Fibroblast of skin of left quadriceps (primary cell): ENCODE data around the gene MOGAT1.
"Not testable (repeated sequence)": the region's sequence is repeated elsewhere in the genome, so short reads cannot be mapped to it uniquely, and the experiment has no call there.

Experiments used
- DNase-seq, 2 experiments: peaks; one replicate each; pipeline ENCODE4 v3.0.0-alpha.2; 2013; ENCODE audit warnings: low read depth in 2 of 2

Gene MOGAT1

DNA sequence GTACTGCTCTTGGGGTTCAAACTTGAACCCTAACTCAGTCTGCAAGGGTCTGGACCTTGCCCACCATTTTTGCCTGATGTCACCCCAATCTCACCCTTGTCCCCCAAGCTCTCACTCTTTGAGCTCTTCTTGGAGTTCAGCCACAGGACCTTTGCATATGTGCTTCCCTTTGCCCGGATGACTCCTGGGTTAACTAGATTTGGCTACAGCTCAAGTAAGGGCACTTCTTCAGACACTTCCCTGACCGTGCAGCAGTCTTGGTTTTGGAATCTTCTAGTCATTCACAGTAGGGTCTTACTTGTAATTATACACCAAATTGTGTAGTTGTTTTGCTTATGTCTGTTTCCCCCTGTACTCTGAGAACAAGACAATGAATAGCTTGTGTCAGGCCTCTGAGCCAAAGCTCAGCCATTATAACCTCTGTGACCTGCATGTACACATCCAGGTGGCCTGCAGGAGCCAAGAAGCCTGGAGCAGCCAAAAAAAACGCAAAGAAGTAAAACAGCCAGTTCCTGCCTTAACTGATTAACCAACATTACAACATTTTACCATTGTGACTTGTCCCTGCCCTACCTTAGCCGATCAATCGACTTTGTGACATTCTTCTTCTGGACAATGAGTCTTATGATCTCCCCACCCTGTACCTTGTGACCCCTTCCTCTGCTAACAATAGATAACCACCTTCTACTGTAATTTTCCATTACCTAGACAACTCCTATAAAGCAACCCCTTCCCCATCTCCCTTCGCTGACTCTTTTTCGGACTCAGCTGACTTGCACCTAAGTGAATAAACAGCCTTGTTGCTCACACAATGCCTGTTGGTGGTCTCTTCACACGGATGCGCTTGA lies 1.0 kb upstream of the MOGAT1 start:
- no peak for DNase-seq

- no peak for DNase-seq
Observed at GRCh38 chr2:222672068-222672401, 577 bp downstream of the MOGAT1 start.

DNA sequence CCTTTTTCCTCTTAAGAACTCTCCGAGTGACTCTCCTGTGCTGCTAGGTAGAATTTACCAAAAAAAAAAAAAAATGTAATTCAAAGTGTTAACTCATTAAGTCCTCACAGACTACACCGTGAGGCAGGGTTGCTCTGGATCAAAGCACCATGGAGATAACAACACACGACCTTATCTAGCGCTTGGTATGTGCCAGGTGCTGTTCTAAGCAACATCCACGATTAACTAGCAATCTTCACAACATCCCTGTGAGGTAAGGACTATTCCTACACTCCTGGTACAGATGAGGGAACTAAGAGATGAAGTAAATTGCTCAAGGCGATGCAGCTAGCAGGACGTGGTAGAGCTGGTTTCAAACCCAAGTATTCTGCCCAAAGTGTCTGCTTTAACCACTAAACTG lies 1.8 kb downstream of the MOGAT1 start:
- DNase-seq: no peak

DNA sequence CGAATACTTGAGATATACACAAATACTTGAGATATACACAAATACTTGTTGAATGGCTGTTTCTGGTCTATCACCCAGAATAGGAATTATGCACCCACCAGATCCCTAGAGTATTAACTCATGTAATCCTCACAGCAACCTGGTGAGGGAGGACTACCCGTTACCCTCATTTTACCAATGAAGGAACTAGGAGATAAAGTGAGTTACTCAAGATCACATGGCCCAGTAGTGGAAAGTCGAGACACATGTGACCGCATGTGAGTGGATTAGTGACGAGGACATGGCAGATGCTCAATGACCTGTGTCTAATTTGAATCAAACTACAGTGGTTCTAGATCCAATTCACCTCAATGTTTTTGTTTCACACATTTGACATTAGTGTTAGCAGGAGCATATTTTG lies 2.4 kb downstream of the MOGAT1 start:
- DNase-seq: no peak

DNA sequence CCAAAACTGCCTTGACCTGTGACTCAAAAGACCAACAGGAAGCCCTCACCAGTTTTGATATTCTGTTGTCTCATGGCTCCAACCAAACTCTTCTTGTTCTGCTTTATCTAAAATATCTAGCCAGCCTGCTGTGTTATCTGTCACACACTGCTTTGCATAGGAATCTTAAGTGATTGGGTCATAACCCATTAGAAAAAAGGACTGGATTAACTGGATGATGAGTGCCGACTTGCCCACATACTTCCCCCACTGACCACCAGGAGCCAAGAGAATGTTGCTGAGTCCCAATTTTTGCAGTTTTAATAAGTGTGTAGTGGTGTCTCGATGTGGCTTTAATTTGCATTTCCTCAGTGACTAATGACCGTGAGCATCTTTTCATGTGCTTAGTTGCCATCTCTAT lies 6.5 kb downstream of the MOGAT1 start:
- no peak for DNase-seq

GRCh38 chr2:222683805-222684204 lies 12.3 kb downstream of the MOGAT1 start:
- no peak for DNase-seq

DNA sequence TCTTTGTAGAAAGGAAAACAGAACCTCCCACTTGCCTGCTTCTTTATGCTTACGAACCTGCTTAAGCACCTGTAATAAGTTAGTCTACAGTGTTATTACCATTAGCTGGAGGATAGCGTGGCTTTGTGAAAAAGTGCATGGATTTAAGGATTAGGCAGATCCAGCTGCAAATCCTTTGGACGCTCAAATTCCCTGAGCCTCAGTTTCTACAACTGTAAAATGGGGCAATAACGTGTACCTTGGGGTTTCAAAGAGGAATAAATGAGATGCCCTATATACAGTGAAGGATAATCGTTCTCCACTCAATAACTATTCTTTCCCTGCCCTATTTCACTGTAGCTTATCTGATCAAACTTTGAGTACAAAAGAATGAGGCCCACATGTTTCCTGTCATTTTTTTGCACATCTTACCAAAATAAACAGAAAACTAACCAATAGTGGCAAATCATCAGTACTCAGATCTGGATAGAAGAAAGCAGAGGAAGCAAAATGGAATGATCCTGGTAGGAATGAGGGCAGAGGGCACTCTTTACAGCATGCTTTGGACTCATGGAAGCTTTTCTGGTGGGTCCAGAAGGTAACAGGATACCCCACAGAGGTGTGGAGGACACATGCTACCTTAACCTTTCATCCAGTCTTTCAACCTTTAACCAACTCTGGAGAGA lies 14.8 kb downstream of the MOGAT1 start:
- no peak for DNase-seq

GRCh38 chr2:222688917-222689316 lies 17.5 kb downstream of the MOGAT1 start:
- DNase-seq: no peak

- DNase-seq: no peak
Observed at GRCh38 chr2:222689322-222689721, 17.9 kb downstream of the MOGAT1 start.

GRCh38 chr2:222690564-222691200 lies 19.2 kb downstream of the MOGAT1 start:
- peak; percentile 58 to 59 for DNase-seq

GRCh38 chr2:222693413-222693812 lies 22.0 kb downstream of the MOGAT1 start:
- not testable (repeated sequence) for DNase-seq

- no peak for DNase-seq
Observed at GRCh38 chr2:222693837-222694236, 22.4 kb downstream of the MOGAT1 start.

DNA sequence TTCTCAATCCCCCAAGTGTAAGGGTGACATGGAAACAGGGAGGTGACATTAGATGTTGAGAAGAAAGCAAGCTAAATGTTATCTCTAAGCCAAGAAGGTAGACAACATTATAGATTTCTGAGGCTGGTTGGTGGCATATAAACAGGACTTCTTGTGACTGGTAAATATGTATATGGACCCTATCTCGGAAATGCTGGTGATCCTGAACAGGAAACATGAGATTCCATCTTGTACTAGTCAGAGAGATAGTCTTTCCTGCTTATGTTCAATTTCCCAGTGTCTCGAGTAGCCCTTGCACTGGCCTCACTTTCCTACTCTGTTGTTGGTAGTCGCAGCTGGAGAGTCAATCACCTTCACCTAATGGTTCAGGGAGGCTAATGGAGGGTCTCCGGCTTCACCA lies 26.8 kb downstream of the MOGAT1 start:
- no peak for DNase-seq

- DNase-seq: no peak
Observed at GRCh38 chr2:222701233-222701632, 29.8 kb downstream of the MOGAT1 start.

DNA sequence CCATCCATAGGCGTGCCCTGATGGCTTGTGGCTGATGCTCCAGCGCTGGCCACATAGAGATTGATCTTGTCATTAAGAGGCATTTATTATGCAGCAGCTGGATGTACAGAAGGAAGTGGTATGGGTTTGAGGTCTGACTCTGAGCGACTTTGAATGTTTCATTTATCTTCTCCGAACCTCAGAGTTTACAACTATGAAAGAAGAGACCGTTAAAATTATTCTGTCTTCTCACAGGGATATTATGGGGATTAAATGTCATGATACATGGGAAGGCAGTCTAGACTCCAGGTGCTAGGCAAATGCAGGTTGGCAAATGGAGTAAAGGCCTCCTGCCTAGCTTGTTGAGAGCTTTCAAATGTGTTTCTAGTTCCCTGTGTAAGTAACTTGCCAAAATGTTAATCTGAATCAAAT lies 30.3 kb downstream of the MOGAT1 start:
- DNase-seq: no peak

GRCh38 chr2:222703091-222703490 lies 31.6 kb downstream of the MOGAT1 start:
- no peak for DNase-seq

DNA sequence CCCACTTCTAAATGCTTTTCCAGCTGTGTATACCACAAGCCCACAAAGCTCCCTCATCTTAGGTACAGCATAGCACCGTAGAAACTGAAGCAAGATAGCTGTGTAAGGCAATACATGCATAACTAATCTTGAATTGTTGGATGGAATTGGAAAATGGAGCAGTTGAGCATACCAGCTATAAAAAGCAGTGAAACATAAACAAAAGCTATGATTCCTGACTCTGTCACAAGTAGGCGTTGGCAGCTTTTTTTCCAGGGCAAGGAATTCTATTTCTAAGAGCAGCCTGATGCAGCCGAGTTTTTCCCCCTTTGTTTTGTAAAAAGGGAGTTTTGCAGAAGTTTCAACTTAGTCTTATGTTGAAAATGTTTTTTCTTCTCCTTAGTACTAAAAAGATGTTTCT lies 32.4 kb downstream of the MOGAT1 start:
- no peak for DNase-seq

DNA sequence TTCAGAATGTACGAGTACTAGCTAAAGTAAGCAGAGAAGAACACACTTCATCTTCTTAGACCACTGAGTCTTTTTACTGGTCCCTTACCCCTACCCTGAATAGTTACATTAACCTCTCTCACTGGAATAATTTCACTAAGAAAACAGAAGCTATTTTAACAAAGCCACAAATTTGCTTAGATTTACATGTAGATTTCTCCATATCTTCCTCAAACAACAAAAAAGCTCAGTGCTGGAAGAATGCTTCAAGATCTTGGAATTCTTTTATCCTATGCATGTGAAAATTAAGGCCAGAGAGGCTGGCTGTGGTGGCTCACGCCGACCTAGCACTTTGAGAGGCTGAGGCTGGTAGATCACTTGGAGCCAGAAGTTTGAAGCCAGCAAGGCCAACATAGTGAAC lies 35.2 kb downstream of the MOGAT1 start:
- DNase-seq: no peak

DNA sequence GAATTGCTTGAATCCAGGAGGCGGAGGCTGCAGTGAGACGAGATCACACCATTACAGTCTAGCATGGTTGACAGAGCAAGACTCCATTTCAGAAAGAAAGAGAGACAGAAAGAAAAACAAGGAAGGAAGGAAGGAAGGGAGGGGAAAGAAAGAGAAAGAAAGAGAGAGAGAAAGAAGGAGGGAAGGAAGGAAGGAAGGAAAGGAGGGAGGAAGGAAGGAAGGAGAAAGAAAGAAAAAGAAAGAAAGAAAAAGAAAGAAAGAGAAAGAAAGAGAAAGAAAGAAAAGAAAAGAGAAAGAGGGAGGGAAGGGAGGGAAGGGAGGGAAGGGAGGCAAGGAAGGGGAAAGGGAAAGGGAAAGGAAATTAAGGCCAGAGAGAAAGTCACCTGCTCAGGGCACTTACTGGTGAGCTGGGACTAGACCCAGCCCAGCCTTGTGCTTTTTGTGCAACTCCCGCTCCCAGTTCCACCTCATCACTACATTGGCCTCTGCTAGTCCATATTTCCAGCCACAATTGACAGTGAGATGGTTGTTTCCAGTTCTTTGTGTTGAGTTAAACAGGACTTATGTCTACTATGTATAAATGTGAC lies 35.7 kb downstream of the MOGAT1 start:
- DNase-seq: no peak

DNA sequence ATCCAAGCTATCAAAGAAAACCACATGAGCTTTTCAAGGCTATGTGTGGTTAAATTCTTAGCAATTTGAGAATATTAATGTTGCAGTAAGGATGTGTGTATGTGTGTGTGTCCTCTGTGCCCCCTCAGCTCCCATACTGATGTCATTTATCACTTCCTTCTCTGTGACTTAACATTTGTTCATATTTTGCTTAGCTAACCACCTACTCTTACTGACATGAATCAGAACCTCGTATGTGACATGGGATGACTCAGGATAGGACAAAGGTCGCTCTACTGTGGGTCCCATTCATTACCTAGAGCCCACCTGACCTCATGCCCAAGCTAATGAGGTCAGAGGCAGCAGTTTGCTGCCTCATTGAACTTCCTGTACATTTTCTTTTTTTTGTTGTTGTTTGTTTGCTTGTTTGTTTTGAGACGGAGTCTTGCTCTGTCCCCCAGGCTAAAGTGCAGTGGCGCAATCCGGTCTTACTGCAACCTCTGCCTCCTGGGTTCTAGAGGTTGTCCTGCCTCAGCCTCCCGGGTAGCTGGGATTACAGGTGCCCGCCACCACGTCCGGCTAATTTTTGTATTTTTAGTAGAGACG lies 36.3 kb downstream of the MOGAT1 start:
- peak; percentile 40 to 49 for DNase-seq

DNA sequence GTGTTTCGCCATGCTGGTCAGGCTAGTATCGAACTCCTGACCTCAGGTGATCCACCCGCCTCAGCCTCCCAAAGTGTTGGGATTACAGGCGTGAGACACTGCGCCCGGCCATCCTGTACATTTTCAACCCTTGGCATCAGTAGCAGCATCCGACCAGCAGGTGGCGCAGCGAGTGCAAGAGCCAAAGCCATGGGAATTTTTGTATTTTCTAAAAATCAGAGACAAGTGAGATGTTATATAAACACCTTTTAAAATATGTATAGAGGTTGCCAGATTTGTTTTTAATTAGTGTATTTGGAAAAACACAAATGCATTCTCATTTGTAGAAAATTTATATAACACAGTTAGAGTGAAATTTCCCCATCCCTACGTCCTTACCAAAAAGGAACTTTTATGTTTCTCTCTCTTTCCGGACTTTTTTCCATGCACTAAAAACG lies 36.8 kb downstream of the MOGAT1 start:
- peak; percentile 49 to 51 for DNase-seq
